ENCODE measurements around the gene GNAI3.

The GNAI3 gene

GRCh38 chr1:109624201-109625010 is 76.0 kb downstream of the GNAI3 start:
- no peak for DNase-seq

GRCh38 chr1:109625176-109625575 is 76.8 kb downstream of the GNAI3 start:
- no peak for DNase-seq

- no peak for DNase-seq
Measured at GRCh38 chr1:109625601-109626560, 77.5 kb downstream of the GNAI3 start.

- DNase-seq: no peak
Measured at GRCh38 chr1:109626682-109627408, 78.4 kb downstream of the GNAI3 start.

GRCh38 chr1:109627692-109628399 is 79.4 kb downstream of the GNAI3 start:
- DNase-seq: no peak

- DNase-seq: no peak
Measured at GRCh38 chr1:109628540-109629321, 80.3 kb downstream of the GNAI3 start.

GRCh38 chr1:109629372-109630030 is 81.1 kb downstream of the GNAI3 start:
- DNase-seq: no peak

- no peak for DNase-seq
Measured at GRCh38 chr1:109630081-109630897, 81.9 kb downstream of the GNAI3 start.

- no peak for DNase-seq
Measured at GRCh38 chr1:109630898-109631512, 82.6 kb downstream of the GNAI3 start.

- no peak for DNase-seq
Measured at GRCh38 chr1:109631513-109632505, 83.4 kb downstream of the GNAI3 start.

- no peak for DNase-seq
Measured at GRCh38 chr1:109632671-109633346, 84.4 kb downstream of the GNAI3 start.

GRCh38 chr1:109634292-109634691 is 85.9 kb downstream of the GNAI3 start:
- no peak for DNase-seq

GRCh38 chr1:109634771-109635750 is 86.6 kb downstream of the GNAI3 start:
- no peak for DNase-seq

- DNase-seq: no peak
Measured at GRCh38 chr1:109635862-109636200, 87.4 kb downstream of the GNAI3 start.

- no peak for DNase-seq
Measured at GRCh38 chr1:109636201-109636952, 88.0 kb downstream of the GNAI3 start.

- no peak for DNase-seq
Measured at GRCh38 chr1:109637446-109637845, 89.0 kb downstream of the GNAI3 start.
